Endothelial cell of umbilical vein (primary cell): ENCODE data around the gene TNFAIP8. TPM values are rescaled to one million over a fixed set of nuclear protein-coding genes. Genes with fewer than 3 reads are reported as not detected.

Experiments
- BruUV-seq: library from RNA; stranded (reverse); fragments of 400-500 nt; replicated peaks from 2 replicates; lab custom pipeline; 2021; lab: Mats Ljungman, UMichigan
- CTCF ChIA-PET: fragments of 300-600, 350-600 bp; sonication (Branson Sonifier 250); formaldehyde crosslinking; loops from one replicate; lab custom pipeline; 2021; ENCODE audit warnings: antibody characterized with exemption, inconsistent platforms; lab: Charles Lee
- POLR2A ChIA-PET: fragments of 300-600, 350-600 bp; sonication (Branson Sonifier 250); formaldehyde crosslinking; loops from one replicate; lab custom pipeline; 2021; ENCODE audit warnings: antibody characterized with exemption, inconsistent platforms; lab: Charles Lee
- DNase-seq: peaks from one replicate; pipeline ENCODE4 v3.0.0-alpha.2; 2011; ENCODE audit warnings: low read depth, low spot score
- FAIRE-seq: peaks from 2 replicates; lab custom pipeline; 2011; peaks lifted over from hg19 to GRCh38; lab: Jason Lieb, UNC
- H2AFZ ChIP-seq: 2 replicates; pipeline ENCODE4 v1.6.0; 2012; ENCODE audit warnings: low read depth, low read length, control low read depth, inconsistent platforms
- H3K27ac ChIP-seq: 2 replicates; pipeline ENCODE4 v1.5.1; 2011; ENCODE audit warnings: low read depth, mild to moderate bottlenecking, control low read depth, low read length, moderate library complexity; ENCODE audit not compliant: insufficient read depth
- H3K27me3 ChIP-seq, 2 experiments: 2 replicates each; pipeline versions ENCODE4 v1.6.0 to v1.6.1; 2011; ENCODE audit warnings: low read length in 2 of 2, mixed read lengths in 1 of 2; ENCODE audit not compliant: control insufficient read depth in 2 of 2, insufficient read depth in 2 of 2
- H3K36me3 ChIP-seq, 2 experiments: 2 replicates in 1 of 2; 3 replicates in 1 of 2; pipeline ENCODE4 v1.5.1; 2011; ENCODE audit warnings: low read length in 2 of 2, mild to moderate bottlenecking in 1 of 2, moderate library complexity in 1 of 2; ENCODE audit not compliant: control insufficient read depth in 2 of 2, insufficient read depth in 2 of 2; ENCODE audit errors: extremely low read depth in 1 of 2
- H3K4me1 ChIP-seq: 3 replicates; pipeline ENCODE4 v1.5.1; 2011; ENCODE audit warnings: mild to moderate bottlenecking, low read length; ENCODE audit not compliant: control insufficient read depth, insufficient read depth; ENCODE audit errors: extremely low read depth
- H3K4me2 ChIP-seq: 2 replicates; pipeline ENCODE4 v1.6.1; 2011; ENCODE audit warnings: low read length, control low read depth, mixed read lengths; ENCODE audit not compliant: insufficient read depth
- H3K4me3 ChIP-seq, 3 experiments: fragments of 200-600 bp in 1 of 3; sonication (generic), shearing (Covaris generic) in 1 of 3; replicated peaks in 1 of 3; 2 replicates each; pipeline ENCODE4 v1.5.1; 2011 to 2016; ENCODE audit warnings: control low read depth in 3 of 3, low read length in 3 of 3, mild to moderate bottlenecking in 2 of 3, inconsistent platforms in 1 of 3, low read depth in 1 of 3, moderate library complexity in 1 of 3; ENCODE audit not compliant: insufficient read depth in 1 of 3
- H3K79me2 ChIP-seq: 2 replicates; pipeline ENCODE4 v1.6.0; 2012; ENCODE audit warnings: low read length, inconsistent platforms; ENCODE audit not compliant: control insufficient read depth, insufficient read depth
- H3K9ac ChIP-seq: replicated peaks from 2 replicates; pipeline ENCODE3; 2011; ENCODE audit warnings: low read length, control low read depth; ENCODE audit not compliant: insufficient read depth; ENCODE audit errors: extremely low read depth
- H3K9me1 ChIP-seq: replicated peaks from 3 replicates; pipeline ENCODE4 v1.6.0; 2011; ENCODE audit warnings: mild to moderate bottlenecking, low read length; ENCODE audit not compliant: control insufficient read depth, insufficient read depth; ENCODE audit errors: extremely low read depth
- H3K9me3 ChIP-seq: replicated peaks from 2 replicates; pipeline ENCODE4 v1.5.1; 2012; ENCODE audit warnings: low read length, inconsistent platforms; ENCODE audit not compliant: control insufficient read depth, insufficient read depth
- H4K20me1 ChIP-seq: replicated peaks from 2 replicates; pipeline ENCODE3; 2011; ENCODE audit warnings: mild to moderate bottlenecking, low read length; ENCODE audit not compliant: control insufficient read depth, insufficient read depth; ENCODE audit errors: extremely low read depth
- CTCF ChIP-seq, 2 donors: IDR thresholded peaks; 1 replicate in 1 of 2; 2 replicates in 1 of 2; pipeline ENCODE4 v1.5.1; 2011; ENCODE audit warnings: low read length in 2 of 2, mild to moderate bottlenecking in 2 of 2, moderate library complexity in 2 of 2, control low read depth in 1 of 2, inconsistent platforms in 1 of 2, low read depth in 1 of 2; ENCODE audit not compliant: insufficient read depth in 1 of 2; ENCODE audit errors: extremely low read depth in 1 of 2
- EZH2 ChIP-seq: IDR thresholded peaks from 2 replicates; pipeline ENCODE4 v1.6.1; 2012; ENCODE audit warnings: borderline replicate concordance, low read depth, mild to moderate bottlenecking, moderate library complexity, low read length, inconsistent platforms; ENCODE audit not compliant: severe bottlenecking
- FOS ChIP-seq: IDR thresholded peaks from 2 replicates; pipeline ENCODE4 v1.6.1; 2011; ENCODE audit warnings: mild to moderate bottlenecking, low read length, moderate library complexity, borderline replicate concordance; ENCODE audit not compliant: insufficient read depth
- GATA2 ChIP-seq: IDR thresholded peaks from 2 replicates; pipeline ENCODE4 v1.7.0; 2011; ENCODE audit warnings: low read depth, mild to moderate bottlenecking, moderate library complexity, mixed read lengths, low read length; ENCODE audit not compliant: insufficient read length, insufficient read depth
- JUN ChIP-seq: IDR thresholded peaks from 2 replicates; pipeline ENCODE4 v1.6.1; 2011; ENCODE audit warnings: borderline replicate concordance, low read depth; ENCODE audit not compliant: insufficient read length, insufficient read depth
- MYC ChIP-seq: IDR thresholded peaks from one replicate; pipeline ENCODE4 v1.6.1; 2011; ENCODE audit warnings: mild to moderate bottlenecking, low read depth, low read length
- POLR2A ChIP-seq: IDR thresholded peaks from 2 replicates; pipeline ENCODE4 v1.6.1; 2012; ENCODE audit warnings: low read depth, mild to moderate bottlenecking, control low read depth, low read length
- POLR2AphosphoS5 ChIP-seq: IDR thresholded peaks from 2 replicates; pipeline ENCODE4 v1.6.1; 2012; ENCODE audit warnings: low read depth, mild to moderate bottlenecking, control low read depth, low read length, moderate library complexity; ENCODE audit not compliant: insufficient read depth
- dilution Hi-C: fragments of 300-500 bp; cut with MboI; formaldehyde crosslinking; loops from one replicate; pipeline ENCODE4 v1.15.0; 2019; ENCODE audit warnings: low sequenced_read_pairs; ENCODE audit not compliant: extremely low pct_ligation_motif_present
- intact Hi-C: fragments of 100-400 bp; cut with micrococcal nuclease; formaldehyde crosslinking; loops from one replicate; pipeline ENCODE4 v1.10.0; 2022
- polyA plus RNA-seq, 4 experiments: library from polyadenylated mRNA; depleted of rRNA in 3 of 4; stranded (reverse) in 3 of 4; unstranded in 1 of 4; fragments of >200 nt; gene quantifications; 2 replicates each; pipeline versions ENCODE4 v1.2.1 to v1.2.3, GENCODE V29; 2011 to 2012; ENCODE audit warnings: missing spikeins in 1 of 4
- total RNA-seq: library from RNA; stranded (reverse); gene quantifications from 2 replicates; pipeline ENCODE4 v1.2.3, GENCODE V29; 2021
- TF ChIP-seq, protein P1 (sequence below): IDR thresholded peaks from 2 replicates; pipeline ENCODE4 v1.6.1; 2011; ENCODE audit not compliant: insufficient read depth, insufficient read length

Gene TNFAIP8
- total and polyA plus RNA-seq, 2 donors (not counting 3 experiments of a cell fraction or from before 2014, with no cell fraction given), result 4.7 to 7.4 TPM

- no peaks in the 10 kb centered on the region for H3K9me1 ChIP-seq
- no peak overlapping the region for H3K4me2 ChIP-seq
- no peaks in the 10 kb centered on the region for H3K36me3 ChIP-seq
- DNase-seq, result no peak
- H3K79me2 ChIP-seq, result no peaks in the 10 kb centered on the region
- no peak for FAIRE-seq
- intact Hi-C loops (no loop called here), dilution Hi-C loops (no loop called here)
- CTCF ChIA-PET, result interaction anchor here (1.7 to 2.2 kb wide), 3 partner anchors 16 to 72 kb away, joined by 5 to 7 read pairs (median 5); no protein-coding TSS in a partner anchor
- H3K27me3 ChIP-seq, result no peaks in the 10 kb centered on the region
- no peak for TF ChIP-seq POLR2AphosphoS5
- no peak for TF ChIP-seq MYC
- H4K20me1 ChIP-seq, result no peaks in the 10 kb centered on the region
- no peak overlapping the region for H2AFZ ChIP-seq
- no TSS peak for BruUV-seq
- no peak overlapping the region for H3K9ac ChIP-seq
- no peaks in the 10 kb centered on the region for H3K9me3 ChIP-seq
- H3K4me3 ChIP-seq, result no peak overlapping the region
- POLR2A ChIA-PET, result no interaction called here
- H3K27ac ChIP-seq, result no peak overlapping the region
- peaks cover 7% of the 10 kb centered on the region for H3K4me1 ChIP-seq
Measured at GRCh38 chr5:119339965-119340364, 15.9 kb upstream of the TNFAIP8 start.

- Histone ChIP-seq H3K36me3 (no peaks in the 10 kb centered on the region), H3K9ac (no peak overlapping the region), H3K4me2 (no peak overlapping the region), H3K4me1 (peaks cover 7% of the 10 kb centered on the region), H3K9me3 (no peaks in the 10 kb centered on the region), H3K27ac (no peak overlapping the region), H4K20me1 (no peaks in the 10 kb centered on the region), H3K9me1 (no peaks in the 10 kb centered on the region), H3K27me3 (no peaks in the 10 kb centered on the region), H3K4me3 (no peak overlapping the region), H2AFZ (no peak overlapping the region), H3K79me2 (no peaks in the 10 kb centered on the region)
- CTCF ChIA-PET, result interaction anchor here (1.7 to 2.4 kb wide), 4 partner anchors 16 to 72 kb away, joined by 5 to 8 read pairs (median 6); partner anchors contain the start of gene TNFAIP8
- dilution Hi-C loops, result no loop called here
- TF ChIP-seq JUN (no peak), FOS (no peak), MYC (no peak), POLR2AphosphoS5 (no peak), CTCF (IDR thresholded peaks at IDR 0.05; ENCODE audit: extremely low read depth in 1 of 2, insufficient read depth in 1 of 2, low read depth in 1 of 2, low read length in 2 of 2) (no peak), POLR2A (no peak), EZH2 (no peak), GATA2 (no peak)
- TF ChIP-seq, protein P1, sequence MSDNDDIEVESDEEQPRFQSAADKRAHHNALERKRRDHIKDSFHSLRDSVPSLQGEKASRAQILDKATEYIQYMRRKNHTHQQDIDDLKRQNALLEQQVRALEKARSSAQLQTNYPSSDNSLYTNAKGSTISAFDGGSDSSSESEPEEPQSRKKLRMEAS, result no peak
- BruUV-seq, result no TSS peak
- no peak for FAIRE-seq
- DNase-seq, result no peak
- POLR2A ChIA-PET, result no interaction called here
- intact Hi-C loops, result no loop called here
Measured at GRCh38 chr5:119340597-119341218, 15.1 kb upstream of the TNFAIP8 start.
